HL-60 (cell line): ENCODE measurements around the gene IGFL1.

ENCODE experiments used
- DNase-seq, 2 experiments: peaks; one replicate each; pipeline ENCODE4 v3.0.0-alpha.2; 2010 to 2020; ENCODE audit warnings: low read depth in 1 of 2, low spot score in 1 of 2
- H3K27ac ChIP-seq: fragments of 250-450 bp; sonication (Bioruptor Pico); replicated peaks from 2 replicates; pipeline ENCODE4 v1.5.1; 2020; ENCODE audit warnings: mild to moderate bottlenecking, moderate library complexity
- H3K27me3 ChIP-seq: fragments of 250-450 bp; sonication (Bioruptor Pico); 2 replicates; pipeline ENCODE4 v1.5.1; 2021; ENCODE audit warnings: mild to moderate bottlenecking, moderate library complexity; ENCODE audit not compliant: insufficient read depth, poor library complexity, severe bottlenecking
- H3K4me3 ChIP-seq: replicated peaks from 2 replicates; pipeline ENCODE4 v1.5.1; 2011; ENCODE audit warnings: mild to moderate bottlenecking, control low read depth, low read length; ENCODE audit not compliant: insufficient read depth
- GABPA ChIP-seq: IDR thresholded peaks from 2 replicates; pipeline ENCODE4 v1.6.1; 2012; ENCODE audit warnings: low read depth
- POLR2AphosphoS5 ChIP-seq: IDR thresholded peaks from 2 replicates; pipeline ENCODE4 v1.6.1; 2012; ENCODE audit warnings: low read depth
- SPI1 ChIP-seq: IDR thresholded peaks from 2 replicates; pipeline ENCODE4 v1.6.1; 2012; ENCODE audit warnings: low read depth, mild to moderate bottlenecking, borderline replicate concordance
- TF ChIP-seq, protein P1 (sequence below): IDR thresholded peaks from 2 replicates; pipeline ENCODE4 v1.6.1; 2012; ENCODE audit warnings: low read depth; ENCODE audit not compliant: insufficient replicate concordance
- TF ChIP-seq, protein P2 (sequence below): IDR thresholded peaks from one replicate; pipeline ENCODE4 v1.5.1; 2011; ENCODE audit warnings: low read length, control low read depth, inconsistent platforms; ENCODE audit not compliant: insufficient read depth

IGFL1 gene

DNA sequence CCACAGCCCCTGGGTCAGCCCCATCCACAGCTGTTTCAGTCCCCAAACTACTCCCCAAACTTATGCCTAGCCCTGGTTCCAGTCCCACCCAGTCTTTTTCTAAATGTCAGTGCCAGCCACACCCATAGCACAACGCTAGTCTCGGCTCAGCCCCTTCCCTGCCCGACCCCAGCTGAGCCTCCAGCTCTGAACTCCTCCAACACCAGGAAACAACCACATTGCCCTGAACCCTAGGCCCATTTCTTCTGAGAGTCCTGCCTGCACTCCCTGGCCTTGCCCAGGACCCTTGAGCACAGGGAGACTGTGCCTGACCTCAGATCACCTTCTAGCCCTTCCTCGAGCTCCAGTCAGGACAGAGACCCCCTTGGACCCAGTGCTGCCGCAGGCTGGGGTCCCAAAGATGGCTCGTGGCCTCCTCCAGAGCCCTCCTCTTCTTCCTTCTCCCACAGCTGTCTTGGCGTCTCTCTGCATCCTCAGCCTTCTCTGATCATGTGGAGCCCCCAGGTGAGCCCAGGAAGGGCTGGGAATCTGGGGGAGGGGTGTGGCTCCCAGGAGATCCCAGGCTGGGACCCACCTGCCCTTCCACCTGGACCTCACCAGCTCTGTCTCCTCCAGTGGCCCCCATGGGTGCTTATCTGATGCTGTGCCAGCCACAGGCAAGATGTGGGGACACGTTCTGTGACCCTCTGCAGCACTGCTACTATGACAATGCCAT, 33.0 kb upstream of the IGFL1 start:
- TF ChIP-seq, protein P1, sequence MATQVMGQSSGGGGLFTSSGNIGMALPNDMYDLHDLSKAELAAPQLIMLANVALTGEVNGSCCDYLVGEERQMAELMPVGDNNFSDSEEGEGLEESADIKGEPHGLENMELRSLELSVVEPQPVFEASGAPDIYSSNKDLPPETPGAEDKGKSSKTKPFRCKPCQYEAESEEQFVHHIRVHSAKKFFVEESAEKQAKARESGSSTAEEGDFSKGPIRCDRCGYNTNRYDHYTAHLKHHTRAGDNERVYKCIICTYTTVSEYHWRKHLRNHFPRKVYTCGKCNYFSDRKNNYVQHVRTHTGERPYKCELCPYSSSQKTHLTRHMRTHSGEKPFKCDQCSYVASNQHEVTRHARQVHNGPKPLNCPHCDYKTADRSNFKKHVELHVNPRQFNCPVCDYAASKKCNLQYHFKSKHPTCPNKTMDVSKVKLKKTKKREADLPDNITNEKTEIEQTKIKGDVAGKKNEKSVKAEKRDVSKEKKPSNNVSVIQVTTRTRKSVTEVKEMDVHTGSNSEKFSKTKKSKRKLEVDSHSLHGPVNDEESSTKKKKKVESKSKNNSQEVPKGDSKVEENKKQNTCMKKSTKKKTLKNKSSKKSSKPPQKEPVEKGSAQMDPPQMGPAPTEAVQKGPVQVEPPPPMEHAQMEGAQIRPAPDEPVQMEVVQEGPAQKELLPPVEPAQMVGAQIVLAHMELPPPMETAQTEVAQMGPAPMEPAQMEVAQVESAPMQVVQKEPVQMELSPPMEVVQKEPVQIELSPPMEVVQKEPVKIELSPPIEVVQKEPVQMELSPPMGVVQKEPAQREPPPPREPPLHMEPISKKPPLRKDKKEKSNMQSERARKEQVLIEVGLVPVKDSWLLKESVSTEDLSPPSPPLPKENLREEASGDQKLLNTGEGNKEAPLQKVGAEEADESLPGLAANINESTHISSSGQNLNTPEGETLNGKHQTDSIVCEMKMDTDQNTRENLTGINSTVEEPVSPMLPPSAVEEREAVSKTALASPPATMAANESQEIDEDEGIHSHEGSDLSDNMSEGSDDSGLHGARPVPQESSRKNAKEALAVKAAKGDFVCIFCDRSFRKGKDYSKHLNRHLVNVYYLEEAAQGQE = no peak
- no peak for TF ChIP-seq SPI1
- TF ChIP-seq GABPA = no peak
- TF ChIP-seq POLR2AphosphoS5 = no peak
- TF ChIP-seq, protein P2, sequence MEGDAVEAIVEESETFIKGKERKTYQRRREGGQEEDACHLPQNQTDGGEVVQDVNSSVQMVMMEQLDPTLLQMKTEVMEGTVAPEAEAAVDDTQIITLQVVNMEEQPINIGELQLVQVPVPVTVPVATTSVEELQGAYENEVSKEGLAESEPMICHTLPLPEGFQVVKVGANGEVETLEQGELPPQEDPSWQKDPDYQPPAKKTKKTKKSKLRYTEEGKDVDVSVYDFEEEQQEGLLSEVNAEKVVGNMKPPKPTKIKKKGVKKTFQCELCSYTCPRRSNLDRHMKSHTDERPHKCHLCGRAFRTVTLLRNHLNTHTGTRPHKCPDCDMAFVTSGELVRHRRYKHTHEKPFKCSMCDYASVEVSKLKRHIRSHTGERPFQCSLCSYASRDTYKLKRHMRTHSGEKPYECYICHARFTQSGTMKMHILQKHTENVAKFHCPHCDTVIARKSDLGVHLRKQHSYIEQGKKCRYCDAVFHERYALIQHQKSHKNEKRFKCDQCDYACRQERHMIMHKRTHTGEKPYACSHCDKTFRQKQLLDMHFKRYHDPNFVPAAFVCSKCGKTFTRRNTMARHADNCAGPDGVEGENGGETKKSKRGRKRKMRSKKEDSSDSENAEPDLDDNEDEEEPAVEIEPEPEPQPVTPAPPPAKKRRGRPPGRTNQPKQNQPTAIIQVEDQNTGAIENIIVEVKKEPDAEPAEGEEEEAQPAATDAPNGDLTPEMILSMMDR = no peak
- no peak for DNase-seq
- H3K27ac ChIP-seq = no peak overlapping the region
- H3K27me3 ChIP-seq = peaks cover 3% of the 10 kb centered on the region
- H3K4me3 ChIP-seq = no peak overlapping the region

DNA sequence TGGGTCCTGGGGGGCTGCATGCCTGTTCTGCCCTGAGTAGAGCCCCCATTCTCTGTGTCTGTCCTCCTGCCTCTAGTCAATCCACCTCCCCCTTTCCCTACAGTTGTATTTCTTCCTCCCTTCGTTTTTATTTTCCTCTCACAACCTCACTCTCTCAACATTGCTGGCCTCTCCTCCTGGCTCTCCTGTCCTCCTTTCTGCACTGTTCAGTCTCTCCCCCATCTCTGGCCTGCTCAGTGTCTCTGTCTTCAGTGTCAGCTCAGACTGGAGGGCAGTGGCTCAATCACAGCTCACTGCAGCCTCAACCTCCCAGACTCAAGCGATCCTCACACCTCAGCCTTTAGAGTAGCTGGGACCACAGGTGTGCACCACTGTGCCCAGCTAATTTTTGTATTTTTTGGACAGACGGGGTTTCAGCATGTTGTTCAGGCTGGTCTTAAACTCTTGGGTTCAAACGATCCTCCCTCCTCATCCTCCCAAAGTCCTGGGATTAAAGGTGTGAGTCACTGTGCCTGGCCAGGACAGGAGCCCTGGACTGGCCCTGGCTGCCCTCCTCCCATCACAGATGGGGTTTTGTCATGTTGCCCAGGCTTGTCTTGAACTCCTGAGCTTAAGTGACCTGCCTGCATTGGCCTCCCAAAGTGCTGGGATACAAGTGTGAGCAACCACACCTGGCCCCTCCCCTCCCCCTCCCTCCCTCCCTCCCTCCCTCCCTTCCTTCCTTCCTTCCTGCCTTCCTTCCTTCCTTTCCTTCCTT, 32.0 kb upstream of the IGFL1 start:
- no peak for DNase-seq
- H3K27ac ChIP-seq = no peak overlapping the region
- no peak overlapping the region for H3K4me3 ChIP-seq
- peaks cover 3% of the 10 kb centered on the region for H3K27me3 ChIP-seq
- TF ChIP-seq, protein P1 = no peak
- TF ChIP-seq, protein P2 = no peak
- no peak for TF ChIP-seq SPI1
- TF ChIP-seq POLR2AphosphoS5 = no peak
- TF ChIP-seq GABPA = no peak

DNA sequence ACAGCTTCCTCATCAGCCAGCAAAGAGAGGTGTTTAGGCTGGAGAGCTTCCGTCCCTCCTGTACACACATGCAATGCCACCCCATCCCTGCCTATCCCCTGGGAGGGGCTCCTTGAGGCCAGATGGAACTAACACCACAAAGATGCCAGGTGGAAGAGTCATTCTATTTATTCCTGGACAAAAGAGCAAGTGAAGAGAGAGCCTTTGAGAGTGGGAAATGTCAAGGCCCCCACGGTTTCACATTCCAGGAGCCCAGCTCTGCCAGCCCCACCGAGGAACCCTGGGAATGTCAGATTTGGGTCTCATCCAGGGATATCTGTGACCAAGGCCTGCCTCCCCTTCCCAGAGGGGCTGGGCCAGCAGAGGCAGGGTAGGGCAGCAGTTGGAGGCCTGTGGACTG, 30.8 kb upstream of the IGFL1 start:
- TF ChIP-seq, protein P2 = no peak
- no peak for TF ChIP-seq POLR2AphosphoS5
- TF ChIP-seq, protein P1 = no peak
- TF ChIP-seq GABPA = no peak
- TF ChIP-seq SPI1 = no peak
- H3K4me3 ChIP-seq = no peak overlapping the region
- DNase-seq = no peak
- no peak overlapping the region for H3K27ac ChIP-seq
- H3K27me3 ChIP-seq = peaks cover 5% of the 10 kb centered on the region
